HT1080 (cell line): ENCODE measurements around the gene ABCA2. TPM values are rescaled to one million over a fixed set of nuclear protein-coding genes. Genes with fewer than 3 reads are reported as not detected.

Experiments used
- DNase-seq: peaks from one replicate; pipeline ENCODE4 v3.0.0-alpha.2; 2015; ENCODE audit warnings: low read depth
- total RNA-seq: library from RNA; depleted of rRNA; stranded (reverse); fragments of >200 nt; shearing (Covaris generic); gene quantifications from 2 replicates; pipeline ENCODE4 v1.2.3, GENCODE V29; 2014

ABCA2 gene
- total RNA-seq, 1 experiment from 2014 or later: 7.5 TPM

DNA sequence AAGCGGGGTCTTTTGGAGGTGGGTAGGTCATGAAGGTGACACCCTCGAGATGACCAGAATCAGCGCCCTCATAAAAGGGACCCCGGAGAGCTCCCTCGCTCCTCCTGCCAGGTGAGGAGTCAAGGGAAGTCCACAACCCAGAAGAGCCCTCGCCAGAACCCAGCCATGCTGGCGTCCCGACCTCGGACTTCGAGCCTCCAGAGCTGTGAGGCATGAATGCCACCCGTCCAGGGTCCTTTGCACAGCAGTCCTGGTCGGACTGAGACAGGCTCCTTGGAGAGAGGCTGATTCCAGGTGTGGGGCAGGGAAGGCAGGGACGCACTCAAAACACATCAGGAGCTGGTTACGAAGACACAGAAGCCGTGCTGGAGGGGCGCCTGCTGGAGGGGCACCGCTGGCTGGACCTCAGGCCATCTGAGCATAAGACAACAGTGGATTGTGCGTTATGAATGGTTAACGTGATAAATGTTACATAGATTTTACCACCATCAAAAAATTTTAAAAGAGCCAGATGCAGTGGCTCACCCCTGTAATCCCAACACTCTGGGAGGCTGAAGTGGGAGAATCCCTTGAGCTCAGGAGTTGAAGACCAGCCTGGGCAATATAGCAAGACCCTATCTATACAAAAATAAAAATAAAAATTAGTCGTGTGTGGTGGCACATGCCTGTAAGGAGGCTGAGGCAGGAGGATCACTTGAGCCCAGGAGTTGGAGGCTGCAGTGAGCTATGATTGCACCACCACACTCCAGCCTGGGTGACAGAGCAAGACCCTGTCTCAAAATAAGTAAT is 26.0 kb downstream of the ABCA2 start:
- DNase-seq: no peak

DNA sequence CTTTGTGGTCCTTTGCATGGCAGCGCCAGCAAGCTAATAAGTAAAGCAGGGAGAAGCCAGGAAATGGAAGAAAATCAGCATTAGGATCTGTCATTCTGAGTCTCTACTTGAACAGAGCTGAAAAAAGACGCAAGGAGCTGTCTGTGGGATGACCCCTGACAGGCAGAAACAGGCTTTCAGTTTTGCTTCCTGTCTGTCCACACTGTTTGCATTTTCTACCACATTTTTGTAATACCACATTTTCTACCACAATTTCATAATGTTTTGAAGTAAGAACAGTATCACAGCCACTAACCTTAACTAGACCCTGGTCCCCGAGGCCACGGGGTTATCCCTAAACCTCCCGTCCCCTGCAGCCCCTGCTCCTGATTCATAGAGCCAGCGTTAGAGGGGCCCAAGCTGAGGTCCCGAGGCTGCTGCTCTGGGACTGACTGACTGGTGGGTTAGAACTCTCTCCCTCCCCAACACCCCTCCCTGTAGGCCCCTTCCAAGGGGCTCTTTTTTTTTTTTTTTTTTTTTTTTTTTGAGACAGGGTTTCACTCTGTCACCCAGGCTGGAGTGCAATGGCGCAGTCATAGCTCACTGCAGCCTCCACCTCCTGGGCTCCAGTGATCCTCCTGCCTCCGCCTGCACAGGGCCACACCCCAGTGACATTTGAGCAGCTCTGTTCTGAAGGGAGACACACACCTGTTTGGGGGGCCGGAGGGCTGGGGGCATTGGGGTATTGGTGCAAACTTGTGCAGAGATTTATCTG is 27.7 kb downstream of the ABCA2 start:
- peak; percentile 36 for DNase-seq

DNA sequence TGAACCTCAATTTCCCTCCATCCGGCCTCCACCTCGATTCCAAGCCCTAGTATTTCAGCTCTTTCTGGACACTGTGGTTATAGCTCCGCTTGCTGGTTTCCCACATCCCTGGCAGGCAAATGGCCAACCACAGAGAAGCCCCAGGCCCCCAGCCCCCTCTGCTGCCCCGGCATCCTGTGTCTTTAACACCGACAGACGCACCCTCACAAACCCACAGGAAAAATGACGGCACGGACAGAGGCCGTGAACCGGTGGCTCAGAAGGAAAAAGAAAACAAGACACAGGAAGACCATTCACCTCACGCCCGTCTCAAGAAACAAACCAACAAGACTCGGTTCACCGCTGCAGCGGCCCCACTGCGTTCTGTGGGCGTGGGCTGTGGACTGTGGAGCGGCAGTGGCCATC is 30.2 kb downstream of the ABCA2 start:
- peak; percentile 60 for DNase-seq

DNA sequence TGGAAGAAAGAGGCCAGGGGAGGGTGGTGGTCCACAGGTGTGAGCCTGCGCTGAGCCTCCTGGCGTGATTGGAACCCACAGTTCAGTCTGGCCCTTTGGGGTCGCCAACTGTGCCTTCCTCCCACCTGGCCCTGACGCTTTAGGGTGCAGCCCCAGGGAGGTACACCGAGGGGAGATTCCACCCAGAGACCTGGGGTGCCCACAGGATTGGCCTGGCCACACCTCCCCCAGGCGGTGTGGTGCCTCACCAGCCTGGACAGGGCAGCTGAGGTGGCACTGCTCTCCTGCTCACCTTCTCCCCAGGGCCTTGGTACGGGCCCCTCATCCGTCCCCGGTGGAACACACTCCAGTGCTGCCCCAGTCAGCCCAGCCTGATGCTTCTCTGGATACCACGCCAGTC is 30.7 kb downstream of the ABCA2 start:
- DNase-seq: no peak

DNA sequence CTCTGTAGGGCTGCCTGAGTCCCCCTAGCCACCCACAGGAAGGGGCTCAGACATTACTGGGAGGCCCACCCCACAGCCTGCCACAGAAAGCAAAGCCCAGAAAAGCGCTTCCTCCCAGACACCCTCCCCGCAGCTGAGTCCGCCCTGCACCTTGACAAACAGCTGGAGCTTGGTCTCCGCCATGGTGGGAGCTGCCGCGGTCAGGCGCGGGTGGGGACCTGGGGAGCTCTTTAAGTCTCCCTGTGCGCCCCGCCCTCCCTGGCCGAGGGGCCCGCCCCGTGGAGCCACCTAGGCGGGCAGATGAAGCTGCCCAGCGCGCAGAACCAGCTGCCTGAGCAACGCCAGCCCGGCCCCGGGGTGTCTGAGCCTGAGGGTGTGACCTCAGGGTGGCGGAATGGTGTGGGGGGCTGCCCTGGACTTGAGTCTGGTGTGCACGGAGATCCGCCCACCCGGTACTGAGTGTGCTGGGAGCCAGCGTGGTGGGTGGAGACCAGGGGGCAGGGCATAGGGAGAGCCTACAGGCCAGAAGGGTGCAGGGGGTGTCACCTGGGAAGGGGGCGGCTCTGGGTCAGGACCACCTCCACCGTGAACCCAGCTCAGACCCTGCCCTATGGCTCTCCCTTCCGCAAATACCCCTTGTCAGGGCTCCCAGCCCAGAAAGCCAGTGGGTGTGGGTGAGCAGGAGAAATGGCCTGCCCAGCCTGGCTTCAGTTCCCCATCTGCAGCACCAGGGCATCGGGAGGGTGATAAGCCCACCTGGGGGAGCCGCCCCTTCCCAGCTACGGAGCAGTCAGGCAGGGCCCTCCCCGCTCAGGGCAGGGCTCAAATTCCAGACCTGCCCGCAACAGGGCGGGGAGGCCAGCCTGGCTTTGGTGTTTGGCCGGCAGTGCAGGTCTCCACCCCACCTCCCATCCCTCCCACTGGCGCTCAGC is 31.4 kb downstream of the ABCA2 start, which contains the start of gene CLIC3:
Gene CLIC3 (minus strand): TSS at position 208 of the 932 bp plus-strand sequence. CDS start 25 bp downstream, at position 183.
- DNase-seq: peak; percentile 23

DNA sequence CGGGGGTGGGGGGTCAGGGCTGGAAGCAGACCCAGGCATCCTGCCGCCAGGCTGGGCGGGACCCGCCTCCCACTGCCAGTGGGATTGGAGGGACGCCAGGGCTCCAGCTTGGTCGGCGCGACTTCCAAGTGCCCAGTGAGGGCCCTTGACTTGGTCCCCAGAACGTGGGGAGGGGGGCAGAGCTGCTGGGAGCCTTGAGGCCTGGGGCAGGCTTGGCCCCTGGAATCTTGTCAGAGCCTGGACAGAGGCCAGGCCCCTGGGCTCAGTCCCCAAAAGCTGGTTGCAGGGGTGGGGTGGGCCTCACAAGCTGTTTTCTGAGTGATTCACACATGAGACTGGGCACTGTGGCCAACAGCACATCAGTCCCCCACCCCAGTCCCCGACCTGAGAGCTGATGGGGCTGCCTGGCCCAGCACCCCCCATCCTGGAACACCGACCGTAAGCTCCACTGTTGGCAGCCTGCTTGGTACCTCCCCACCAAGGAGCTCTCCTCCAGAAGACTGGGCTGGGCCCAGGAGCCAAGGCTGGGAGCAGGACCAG is 32.2 kb downstream of the ABCA2 start:
- DNase-seq: peak; percentile 29

DNA sequence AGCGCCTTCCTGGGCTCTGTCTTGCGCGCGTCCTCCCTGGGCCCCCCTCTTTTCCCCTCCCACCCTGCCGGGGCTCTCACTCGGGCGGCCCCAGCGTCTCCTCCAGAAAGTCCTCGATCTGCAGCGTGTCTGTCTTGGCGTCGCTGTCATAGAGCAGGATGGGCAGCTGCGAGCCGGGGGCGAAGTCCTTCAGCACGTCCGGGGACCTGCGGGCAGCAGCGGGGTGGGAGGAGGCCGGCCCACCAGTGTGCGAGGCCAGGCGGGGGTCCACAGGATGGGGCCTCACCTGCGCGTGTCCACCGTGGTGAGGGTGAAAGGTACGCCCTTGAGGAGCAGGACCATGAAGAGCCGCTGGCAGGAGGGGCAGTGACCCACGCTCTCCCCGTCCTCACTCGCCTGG is 32.7 kb downstream of the ABCA2 start:
- DNase-seq: no peak

DNA sequence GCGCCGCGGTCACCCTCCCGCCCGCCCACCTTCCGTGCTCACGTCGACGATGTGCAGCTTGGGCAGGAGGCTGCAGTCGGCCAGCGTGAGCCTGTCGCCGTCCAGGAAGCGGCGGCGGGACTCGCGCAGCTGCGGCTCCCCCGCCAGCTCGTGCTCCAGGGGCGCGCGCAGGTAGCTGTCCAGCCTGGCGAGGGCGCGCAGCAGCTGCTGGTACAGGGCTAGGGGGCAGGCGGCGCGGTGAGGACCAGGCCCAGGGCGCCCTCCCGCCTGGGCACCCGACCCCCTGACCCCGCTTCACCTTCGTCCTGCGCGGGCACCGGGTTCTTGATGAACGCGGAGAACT is 33.2 kb downstream of the ABCA2 start:
- no peak for DNase-seq

DNA sequence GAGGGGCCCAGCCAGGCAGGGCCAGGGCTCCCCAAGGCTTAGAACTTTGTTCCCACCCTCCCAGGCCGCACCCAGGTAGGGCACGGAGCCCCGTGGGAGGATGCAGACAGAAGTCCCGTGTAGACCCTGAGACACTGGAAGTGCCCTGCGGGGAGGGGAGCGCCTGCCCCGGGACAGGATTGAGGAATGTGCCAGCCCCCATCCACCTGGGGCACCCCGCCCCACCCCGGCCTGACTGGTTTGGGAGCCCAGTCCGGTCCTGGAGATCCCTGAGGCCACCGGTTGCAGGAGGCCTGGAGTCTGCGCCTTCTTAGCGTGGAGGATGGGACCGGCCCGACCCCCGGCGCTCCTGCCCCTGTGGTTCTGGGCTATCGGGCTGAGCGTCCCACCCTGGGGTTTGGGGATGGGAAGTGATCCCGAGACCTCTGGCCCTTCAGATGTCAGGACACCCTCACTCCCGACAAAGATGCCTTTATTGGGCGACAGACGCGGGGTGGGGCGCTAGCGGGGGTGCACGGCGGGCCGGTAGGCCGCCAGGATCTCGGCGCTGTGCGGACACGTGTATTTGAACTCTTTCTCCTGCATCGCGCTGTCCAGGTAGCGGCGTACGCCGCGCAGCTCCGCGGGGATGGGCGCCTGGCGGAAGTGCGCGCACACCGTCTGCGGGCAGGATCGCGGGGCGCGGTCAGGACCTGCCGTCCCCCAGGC is 33.7 kb downstream of the ABCA2 start:
- DNase-seq: no peak

DNA sequence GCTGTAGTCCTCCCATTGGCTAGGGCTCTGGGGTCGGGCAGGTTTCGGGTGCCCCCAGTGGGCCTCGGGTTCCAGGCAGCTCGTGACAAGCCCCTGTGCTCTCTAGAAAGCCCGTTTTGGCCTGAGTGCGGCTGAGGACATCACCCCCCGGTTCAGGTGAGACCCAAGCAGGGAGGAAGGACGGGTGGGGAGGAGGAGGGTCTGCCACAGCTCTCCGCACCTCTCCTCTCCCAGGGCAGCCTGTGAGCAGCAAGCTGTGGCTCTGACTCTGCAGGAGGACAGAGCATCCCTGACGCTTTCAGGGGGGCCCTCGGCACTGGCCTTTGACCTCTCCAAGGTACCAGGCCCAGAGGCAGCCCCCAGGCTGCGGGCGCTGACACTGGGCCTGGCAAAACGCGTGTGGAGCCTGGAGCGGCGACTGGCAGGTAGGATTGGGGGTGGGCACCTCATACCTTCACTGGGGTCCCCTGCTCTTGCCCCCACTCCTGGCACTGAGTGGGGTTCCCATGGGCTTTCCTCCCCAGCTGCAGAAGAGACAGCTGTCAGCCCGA is 35.1 kb downstream of the ABCA2 start:
- DNase-seq: no peak

DNA sequence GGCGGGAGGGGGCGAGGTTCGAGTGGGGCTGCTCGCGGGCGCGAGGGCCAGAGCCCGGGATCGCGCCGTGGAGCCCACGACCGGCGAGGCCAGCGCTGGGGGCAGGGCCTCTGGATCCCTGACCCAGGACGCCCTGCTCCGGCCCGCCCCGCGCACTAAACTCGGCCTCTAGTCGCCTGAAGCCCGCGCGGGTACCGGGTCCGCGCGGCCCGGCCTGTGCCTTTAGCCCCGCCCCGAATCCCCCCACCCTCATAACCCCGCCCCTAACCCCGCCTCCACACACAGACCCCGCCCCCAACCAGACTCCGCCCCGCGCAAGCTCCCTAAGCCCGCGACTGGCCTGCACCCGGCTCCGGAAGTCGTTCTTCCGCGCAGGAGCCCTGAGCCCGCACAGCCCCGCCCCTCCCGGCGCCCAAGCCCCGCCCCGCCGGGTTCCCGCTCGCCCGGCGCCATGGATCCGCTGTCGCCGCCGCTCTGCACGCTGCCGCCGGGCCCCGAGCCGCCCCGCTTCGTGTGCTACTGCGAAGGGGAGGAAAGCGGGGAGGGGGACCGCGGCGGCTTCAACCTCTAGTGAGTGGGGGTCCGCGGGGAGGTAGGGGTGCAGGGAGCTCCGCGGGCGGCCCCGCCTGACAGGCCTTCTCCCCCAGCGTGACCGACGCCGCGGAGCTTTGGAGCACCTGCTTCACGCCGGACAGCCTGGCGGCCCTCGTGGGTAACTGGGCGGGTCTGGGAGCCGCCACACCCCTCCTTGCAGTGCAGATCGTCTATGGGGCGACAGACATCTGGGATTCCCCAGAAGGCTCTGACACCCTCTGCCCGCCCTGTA is 35.8 kb downstream of the ABCA2 start, which contains the start of gene PAXX:
Gene PAXX (plus strand): TSS at position 430 of the 826 bp plus-strand sequence. CDS start 22 bp downstream, at position 452.
- DNase-seq: peak; percentile 54

DNA sequence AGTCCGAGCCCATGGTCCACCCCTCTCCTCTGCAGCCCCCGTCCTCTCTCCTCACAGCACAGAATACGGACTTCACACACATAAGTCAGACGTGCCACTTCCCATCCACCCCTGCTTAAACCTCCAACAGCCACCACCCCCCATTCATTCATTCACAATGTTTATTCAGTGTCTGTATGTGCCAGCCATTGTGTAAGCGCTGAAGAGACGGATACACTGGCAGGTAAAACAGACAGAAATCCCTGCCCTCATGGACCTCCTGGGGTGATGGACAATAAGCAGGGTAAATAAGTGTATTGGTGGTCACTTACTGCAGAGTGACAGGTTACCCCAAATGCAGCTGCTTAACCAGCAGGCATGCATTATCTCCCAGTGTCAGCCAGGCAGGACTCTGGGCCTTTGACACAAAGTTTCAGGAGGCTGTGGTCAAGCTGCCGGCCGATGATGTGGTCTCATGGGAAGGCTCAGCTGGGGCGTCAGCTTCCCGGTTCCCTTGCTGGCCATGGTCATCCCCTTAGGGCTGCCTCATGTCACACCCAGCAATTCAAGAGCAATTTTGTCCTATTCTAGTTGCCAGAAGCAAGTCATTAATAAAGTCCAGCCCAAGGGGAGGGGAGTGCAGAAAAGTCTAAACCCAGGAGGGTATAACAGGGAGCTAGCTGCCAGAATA is 37.7 kb downstream of the ABCA2 start:
- DNase-seq: no peak

DNA sequence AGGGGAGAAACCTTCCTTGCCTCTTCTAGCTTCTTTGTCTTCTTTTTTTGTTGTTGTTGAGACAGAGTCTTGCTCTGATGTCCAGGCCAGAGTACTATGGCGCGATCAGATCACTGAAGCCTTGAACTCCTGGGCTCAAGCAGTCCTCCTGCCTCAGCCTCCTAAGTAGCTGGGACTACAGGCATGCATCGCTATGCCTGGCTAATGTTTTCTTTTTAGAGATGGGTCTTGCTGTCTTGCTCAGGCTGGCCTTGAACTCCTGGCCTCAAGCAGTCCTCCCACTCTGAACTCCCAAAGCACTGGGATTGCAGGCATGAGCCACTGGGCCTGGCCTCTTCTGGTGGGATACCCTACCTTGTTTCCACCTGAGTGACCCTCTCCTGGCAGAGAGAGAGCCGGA is 39.2 kb downstream of the ABCA2 start:
- DNase-seq: no peak

DNA sequence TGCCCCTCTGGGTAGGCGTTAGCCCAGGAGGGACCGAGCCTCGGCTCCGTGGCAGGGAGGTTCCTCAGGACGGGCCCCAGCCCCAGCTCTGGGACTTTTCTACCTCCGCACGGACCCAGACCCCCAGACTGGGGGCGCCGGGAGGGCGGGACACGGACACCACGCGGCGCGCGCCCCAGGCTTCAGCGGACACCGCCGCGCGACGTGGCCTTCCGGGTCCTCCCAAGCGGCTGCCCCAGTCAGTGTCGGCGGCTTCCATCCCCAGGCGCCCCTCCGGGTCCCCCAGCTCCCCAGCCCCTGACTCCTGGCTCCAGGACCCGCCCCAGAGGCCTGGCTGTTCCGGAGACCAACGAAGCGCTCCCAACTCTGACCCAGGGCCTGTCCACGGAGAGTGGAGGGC is 42.2 kb downstream of the ABCA2 start:
- DNase-seq: no peak

DNA sequence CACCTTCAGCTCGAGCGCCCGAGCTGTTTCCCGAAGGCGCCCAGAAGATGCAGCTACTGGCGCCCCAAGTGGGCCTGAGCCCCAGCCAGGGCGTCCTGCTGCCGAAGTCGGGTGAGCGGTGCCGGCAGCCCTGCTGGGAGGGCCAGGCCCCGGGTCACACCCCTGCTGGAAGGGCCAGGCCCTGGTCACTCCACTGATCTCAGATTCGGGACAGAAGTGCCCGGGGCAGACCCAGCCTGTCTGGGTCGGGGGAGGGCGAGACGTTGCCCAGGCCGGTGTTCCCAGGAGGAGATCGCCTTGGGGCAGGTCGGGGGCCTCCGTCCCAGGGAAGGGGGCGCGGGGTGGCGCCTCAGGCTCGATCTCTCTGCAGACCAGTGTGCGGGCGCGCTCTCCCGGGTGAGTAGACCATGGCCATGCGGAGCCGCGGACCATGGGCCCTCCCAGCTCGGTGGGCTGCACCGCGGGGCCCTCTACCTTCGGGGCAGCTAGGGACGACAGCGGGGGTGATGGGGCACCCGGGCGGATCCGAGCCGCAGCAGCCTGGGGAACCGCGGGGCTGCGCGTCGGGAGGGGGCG is 42.9 kb downstream of the ABCA2 start:
- no peak for DNase-seq

DNA sequence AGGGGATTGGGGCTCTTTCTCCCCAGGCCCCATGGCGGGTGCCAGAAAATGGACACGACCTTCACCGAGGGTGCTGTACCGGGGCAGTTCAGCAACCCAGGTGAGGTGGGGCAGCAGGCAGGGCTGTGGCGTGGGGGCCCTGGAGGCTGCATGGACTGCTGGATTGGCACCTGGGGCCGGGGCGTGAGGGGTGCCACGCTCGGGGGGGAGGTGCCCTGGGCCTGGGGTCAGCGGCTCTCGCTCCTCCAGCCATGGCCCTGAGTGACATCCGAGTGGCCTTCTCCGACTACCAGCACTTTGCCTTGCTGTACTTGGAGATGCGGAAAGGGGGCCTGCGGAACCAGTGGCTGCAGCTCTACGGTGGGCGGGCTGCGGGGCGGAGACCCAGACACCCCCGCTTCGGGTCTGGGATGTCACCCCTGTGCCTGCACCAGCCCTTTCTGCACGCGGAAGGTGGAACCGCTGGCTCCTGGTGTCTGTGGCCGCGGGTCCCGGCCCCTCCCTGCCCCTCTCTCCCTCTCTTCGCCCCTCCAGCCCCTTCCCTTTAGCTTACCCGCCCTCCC is 43.5 kb downstream of the ABCA2 start:
- no peak for DNase-seq

DNA sequence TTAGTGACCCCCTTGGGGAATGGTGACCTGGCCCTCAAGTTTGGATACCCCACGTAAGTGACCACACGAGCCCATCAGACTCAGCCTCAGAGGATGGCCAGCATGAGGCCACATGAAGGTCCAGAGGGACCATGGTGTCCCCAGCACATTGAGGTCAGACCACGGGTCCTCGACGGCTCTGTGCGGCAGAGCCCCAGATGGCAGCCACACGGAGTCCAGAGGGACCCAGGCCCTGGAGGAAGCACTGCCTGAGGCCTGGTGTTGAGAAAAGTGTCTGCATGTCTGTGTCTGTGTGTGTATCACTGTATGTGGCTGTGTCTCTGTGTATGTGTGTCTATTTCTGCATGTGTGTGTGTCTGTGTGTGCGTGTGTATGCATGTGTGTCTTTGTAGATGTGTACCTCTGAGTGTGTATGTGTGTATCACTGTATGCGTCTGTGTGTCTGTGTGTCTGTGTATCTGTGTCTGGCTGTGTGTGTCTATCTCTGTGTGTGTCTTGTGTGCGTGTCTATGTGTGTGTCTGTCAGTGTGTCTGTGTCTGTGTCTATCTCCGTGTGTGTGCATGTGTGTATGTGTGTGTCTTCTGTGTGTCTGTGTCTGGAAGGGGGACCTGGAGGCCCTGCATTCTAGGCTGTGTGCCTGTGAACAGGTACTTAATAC is 44.3 kb downstream of the ABCA2 start:
- DNase-seq: no peak

DNA sequence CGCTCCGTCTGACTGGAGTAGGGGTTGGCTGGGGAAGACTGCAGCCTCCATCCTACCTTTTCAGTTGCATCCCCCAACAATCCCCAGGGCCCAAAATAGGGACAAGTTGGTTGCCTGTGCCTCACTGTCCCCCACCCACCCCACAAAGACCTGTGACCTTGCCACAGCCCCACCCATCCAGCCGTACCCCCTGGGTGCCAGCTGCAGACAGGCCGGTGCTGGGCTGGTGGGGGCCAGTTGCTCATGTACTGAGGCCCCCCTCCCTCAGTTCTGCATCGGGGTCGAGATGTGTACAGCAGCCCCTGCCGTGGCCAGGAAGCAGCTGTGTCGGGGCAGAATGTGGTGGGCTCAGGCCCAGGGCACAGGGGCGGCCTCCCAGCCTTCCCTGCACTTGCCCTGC is 44.9 kb downstream of the ABCA2 start:
- DNase-seq: no peak
